GM19240 (cell line): ENCODE data around the gene PACSIN1.

Experiments
- DNase-seq: peaks from one replicate; pipeline ENCODE4 v3.0.0; 2011; ENCODE audit warnings: low spot score; ENCODE audit not compliant: insufficient read length

PACSIN1 gene

DNA sequence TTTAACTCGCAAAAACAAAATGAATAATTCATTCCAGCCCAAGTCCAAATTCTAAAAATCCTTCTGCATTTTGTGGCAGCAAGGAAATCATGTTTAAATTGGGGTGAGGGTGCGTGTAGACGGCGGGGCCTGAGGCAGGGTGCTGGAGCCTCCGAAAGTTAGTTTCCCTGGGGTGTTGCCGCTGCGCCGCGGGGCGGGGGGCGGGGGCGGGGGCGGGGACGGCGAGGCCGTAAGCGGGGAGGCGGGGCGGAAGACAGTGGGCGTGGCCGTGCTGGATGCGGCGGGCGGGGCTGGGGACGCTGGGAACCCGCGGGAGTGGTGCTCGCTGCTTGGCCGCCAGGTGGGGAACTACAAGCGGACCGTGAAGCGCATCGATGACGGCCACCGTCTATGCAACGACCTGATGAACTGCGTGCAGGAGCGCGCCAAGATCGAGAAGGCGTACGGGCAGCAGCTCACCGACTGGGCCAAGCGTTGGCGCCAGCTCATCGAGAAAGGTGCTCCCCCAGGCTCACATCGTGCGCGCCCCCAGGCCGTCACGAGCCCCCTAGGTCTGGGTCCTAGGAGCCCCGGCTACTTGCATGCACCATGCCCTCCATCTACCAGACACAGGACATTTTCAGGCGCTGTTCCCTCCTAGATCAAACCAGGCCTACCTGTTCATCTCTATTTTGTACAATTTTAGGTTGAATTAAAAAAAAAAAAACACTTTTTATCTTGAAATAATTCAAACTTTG is 61.3 kb downstream of the PACSIN1 start:
- peak; percentile 99 for DNase-seq

- no peak for DNase-seq
These were observed 62.1 kb downstream of the PACSIN1 start for GRCh38 chr6:34527751-34528670.

GRCh38 chr6:34528996-34529664 is 63.3 kb downstream of the PACSIN1 start:
- DNase-seq = no peak

DNA sequence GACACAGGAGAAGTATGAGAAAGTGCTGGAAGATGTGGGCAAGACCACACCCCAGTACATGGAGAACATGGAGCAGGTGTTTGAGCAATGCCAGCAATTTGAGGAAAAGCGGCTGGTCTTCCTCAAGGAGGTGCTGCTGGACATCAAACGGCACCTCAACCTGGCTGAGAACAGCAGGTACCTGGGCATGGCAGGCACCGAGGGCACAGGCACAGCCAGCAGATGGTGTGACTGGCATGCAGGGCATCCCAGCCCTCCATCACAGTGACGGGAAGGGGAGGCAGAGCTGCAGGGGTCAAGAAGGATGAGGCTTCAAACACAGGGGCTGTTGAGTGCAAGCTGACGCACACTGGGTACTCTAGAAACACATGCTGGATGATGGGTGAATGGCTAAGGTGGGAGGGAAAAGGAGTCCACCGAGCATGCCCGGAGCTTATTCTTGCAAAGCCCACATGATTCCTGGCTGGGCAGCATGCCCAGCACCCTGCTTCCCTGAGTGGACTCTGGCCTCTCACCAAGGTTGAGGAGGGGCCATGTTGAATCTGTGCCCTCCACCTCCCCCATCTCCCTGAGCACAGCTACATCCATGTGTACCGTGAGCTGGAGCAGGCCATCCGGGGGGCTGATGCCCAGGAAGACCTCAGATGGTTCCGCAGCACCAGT is 63.9 kb downstream of the PACSIN1 start:
- no peak for DNase-seq

GRCh38 chr6:34530753-34531365 is 65.0 kb downstream of the PACSIN1 start:
- DNase-seq = no peak

- DNase-seq = no peak
These were observed 65.8 kb downstream of the PACSIN1 start for GRCh38 chr6:34531580-34532201.

DNA sequence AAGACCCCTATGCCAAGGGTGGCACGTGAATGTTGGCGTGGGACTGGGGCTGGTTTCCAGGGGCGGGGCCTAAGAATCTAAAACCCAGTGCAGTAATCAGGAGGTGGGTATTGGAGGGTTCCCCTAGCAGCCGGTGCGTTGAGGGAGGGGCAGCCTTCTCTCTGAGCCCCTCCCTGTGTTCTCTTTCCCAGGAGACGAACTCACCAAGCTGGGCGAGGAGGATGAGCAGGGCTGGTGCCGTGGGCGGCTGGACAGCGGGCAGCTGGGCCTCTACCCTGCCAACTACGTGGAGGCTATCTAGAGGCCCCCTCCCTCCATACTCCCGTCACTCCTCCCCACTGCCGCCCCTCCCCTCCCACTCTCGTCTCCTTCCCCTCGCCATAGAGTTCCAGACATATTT is 66.4 kb downstream of the PACSIN1 start:
- DNase-seq = no peak

- DNase-seq = no peak
These were observed 68.3 kb downstream of the PACSIN1 start for GRCh38 chr6:34534146-34534545.

DNA sequence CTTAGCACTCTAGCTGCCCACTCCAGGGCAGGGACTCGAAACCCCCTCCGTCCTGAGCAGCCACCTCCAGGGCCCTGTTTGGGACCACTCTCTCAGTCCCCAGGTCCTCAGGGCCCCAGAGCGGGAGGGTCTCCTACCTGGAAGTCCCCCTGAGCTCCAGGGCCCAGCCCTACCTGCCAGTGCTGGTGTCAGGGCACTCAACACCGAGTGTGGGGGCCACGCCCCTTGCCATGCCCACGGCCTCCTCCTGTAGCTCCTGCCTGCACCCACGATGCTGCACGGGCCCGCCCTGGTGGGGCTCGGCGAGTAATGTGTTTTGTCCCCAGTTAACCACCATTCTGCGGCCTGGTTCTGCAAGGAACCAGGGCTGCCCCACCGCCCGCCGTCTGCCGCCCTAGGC is 68.8 kb downstream of the PACSIN1 start:
- no peak for DNase-seq

DNA sequence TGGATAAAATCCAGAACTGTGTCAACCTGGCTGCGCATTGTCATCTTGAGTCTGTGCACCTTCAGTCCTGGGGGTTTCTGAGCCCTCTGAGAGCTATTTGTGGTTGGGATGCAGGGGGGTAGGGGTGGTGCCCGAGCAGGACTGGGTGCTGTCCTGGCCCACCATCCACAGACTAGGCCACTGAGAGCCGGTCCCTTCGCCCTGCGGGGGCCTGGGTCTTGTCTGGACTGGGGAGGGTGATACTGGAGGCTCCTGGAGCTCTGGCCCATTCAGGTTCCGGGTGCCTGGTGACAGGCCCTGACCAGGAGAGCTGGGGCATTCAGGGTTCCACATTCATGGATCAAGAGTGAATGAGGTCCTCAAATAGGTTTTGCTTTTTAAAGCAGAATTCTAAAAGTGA is 69.3 kb downstream of the PACSIN1 start:
- DNase-seq = no peak

DNA sequence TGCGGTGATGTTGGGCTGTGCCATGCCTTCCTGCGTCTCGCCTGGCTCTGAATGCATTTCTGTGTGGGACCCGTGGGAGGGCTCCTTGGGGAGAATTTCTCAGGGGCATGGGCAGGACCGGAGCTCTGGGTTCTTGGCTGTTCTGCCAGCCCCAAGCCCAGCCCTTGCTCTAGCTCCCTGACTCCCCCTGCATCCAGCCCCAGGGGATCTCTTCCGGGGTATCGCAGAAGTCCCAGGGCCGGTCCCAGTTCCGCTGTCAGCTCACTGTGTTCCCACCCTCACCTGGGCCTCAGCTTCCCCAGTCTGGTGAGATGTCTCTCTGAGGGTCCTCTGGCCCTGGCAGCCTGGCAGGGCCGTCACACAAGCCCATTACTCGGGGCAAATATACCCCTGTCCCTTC is 69.8 kb downstream of the PACSIN1 start:
- DNase-seq = no peak

DNA sequence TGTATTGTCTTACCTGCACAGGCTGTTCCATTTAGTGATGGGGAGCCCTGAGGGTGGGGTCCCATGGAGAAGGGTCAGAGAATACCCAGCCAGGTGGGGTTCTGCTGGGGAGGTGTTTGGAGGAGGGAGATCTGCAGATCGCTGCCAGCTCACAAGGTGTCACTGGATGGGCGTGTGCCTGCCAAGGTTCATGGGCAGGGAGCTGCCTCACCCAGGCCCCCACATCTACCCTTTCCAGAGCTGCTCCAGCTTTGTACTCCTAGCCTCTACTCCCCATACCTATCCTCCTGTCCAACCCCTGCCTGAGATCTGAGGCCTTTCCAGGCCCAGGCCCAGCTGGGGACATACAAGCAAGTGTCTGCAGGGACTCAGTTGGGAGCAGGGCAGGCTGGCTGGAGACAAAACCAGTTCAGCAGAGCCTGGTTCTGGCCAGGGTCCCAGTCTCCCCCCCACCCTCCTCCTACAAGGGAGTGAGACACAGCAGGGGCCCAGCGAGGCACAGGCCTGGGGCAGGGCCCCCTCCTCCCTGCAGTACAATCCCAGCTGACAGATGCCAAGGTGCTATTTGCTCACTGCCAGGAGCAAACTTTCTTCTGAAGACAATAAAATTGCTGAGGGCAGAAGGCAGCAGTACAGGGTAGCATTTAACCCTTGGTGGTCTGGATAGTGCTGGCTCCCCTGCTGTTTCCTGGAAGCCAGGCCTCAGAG is 70.5 kb downstream of the PACSIN1 start:
- no peak for DNase-seq

- no peak for DNase-seq
These were observed 71.3 kb downstream of the PACSIN1 start for GRCh38 chr6:34536959-34537848.

DNA sequence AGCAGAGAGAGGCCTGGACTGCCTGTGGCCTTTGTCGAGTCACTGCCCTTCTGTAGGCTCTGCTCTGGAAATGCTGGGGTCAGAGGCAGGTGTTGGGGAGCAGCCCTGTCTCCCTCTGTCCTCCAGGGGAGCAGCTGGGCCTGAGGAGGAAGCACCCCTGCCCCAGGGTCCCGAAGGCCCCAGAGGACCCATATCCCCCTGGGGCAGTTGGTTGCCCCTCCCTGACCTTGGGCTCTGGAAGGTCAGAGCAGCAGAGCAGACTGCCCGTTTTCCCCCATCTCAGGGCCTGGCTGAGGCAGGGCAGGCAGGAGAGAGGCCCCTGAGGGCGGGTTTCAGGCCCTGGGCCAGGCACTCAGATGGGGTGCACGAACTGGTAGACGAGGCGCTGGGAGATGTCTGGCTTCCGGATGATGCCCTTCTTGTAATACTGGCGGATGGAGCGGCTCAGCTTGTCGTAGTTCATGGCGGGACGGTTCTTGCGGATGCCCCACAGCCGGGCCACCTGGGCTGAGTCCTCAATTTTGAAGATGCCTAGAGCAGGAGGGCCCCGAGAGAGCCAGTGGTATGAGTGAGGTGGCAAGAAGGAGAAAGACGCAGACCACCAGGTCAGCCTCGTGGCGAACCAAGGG is 72.2 kb downstream of the PACSIN1 start:
- no peak for DNase-seq

DNA sequence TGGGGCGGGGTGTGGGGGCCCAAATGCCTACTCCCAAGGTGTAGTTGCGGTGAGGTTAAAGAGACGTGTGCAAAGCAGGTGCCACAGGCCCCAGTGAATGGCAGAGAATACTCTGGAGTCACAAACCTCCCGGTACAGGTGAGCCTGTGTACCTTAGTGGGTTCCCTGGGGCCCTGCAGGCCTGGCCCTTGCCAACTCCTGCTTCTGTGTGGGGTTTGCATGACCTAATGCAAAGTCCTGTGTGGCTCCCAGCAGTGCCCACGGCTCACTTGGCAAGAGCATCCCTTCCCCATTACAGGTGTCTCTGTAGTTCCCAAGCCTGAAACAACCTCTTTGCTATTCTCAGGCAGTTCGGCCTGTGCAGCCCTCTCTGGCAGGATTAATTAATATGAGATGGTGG is 72.7 kb downstream of the PACSIN1 start:
- DNase-seq = no peak

DNA sequence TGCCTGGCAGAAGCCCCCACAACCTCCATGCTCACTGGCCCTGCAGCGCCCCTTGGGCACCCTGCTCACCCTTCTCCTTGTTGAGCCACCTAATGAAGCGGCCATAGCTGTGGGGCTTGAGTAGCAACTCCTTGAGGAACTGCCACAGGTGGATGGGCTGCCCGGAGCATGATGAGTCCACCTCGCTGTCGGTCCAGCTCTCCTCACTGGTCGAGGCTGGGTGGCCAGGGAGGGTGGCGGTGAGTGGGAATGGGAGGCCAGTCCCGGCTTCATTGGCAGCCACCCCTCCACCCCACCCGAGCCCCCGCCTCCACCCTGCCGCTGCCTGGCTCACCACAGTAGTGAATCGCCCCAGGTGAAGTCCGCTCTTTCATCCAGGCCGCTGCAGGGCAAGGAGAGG is 73.3 kb downstream of the PACSIN1 start:
- no peak for DNase-seq

DNA sequence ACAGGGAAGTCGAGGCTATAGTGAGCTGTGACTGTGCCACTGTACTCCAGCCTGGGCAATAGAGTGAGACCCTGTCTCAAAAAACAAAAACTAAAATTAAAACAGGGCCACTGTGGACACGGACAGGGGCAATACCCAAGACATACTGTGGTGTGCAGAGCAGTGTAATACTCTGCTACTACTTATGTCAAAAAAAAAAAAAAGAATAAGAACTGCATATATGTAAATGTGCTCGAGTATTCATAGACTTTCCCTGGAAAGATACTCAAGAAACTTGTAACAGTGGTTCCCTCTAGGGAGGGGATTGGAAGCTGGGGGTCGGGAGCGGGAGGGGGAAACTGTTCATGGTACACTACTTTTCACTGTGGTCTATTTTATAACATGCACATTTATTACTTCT is 74.3 kb downstream of the PACSIN1 start:
- no peak for DNase-seq

DNA sequence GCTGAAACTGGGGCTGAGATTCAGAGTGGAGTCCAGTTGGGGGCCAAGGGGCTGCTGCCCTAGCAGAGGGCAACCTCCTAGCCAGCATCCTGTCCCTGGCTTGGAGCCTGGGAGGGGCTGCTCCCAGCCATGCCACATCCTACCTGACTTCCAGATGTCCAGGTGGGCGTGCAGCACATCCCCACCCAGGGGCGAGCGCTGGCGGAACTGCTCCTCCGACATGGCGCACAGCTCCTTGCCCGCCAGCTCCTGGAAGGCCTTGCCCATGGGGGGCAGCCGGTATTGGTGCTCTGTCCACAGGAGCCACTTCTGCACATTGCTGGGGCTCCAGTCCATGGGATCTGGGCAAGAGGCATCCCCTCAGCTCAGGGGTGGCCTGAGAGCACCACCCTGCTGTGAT is 75.0 kb downstream of the PACSIN1 start:
- DNase-seq = no peak

- DNase-seq = no peak
These were observed 77.5 kb downstream of the PACSIN1 start for GRCh38 chr6:34543421-34543820.
